ENCODE measurements around the gene AADACL2. TPM values are rescaled to one million over a fixed set of nuclear protein-coding genes. Genes with fewer than 3 reads are reported as not detected.

Gene AADACL2
- total RNA-seq, 1 experiment from 2014 or later: not detected

GRCh38 chr3:151708868-151709267 is 24.9 kb upstream of the AADACL2 start:
- DNase-seq: no peak
- intact Hi-C loops (cut with micrococcal nuclease; ENCODE audit: unreplicated experiment): no loop called here
- BruUV-seq (replicated peaks): no TSS peak
- Mint-ChIP-seq H3K27me3 (ENCODE audit: unreplicated experiment) (no peaks in the 10 kb centered on the region), H3K36me3 (ENCODE audit: insufficient read depth, unreplicated experiment) (no peaks in the 10 kb centered on the region), H3K27ac (ENCODE audit: unreplicated experiment) (no peak overlapping the region), H3K9me3 (ENCODE audit: low read depth, unreplicated experiment) (peaks cover 12% of the 10 kb centered on the region), H3K4me1 (ENCODE audit: low read depth, unreplicated experiment) (no peaks in the 10 kb centered on the region), H3K4me3 (ENCODE audit: low read depth, unreplicated experiment) (no peak overlapping the region)
- CTCF ChIA-PET: no interaction called here
- TF ChIP-seq CTCF (IDR thresholded peaks at IDR 0.05; ENCODE audit: unreplicated experiment): no peak

- no TSS peak for BruUV-seq (replicated peaks)
- Mint-ChIP-seq H3K4me3 (ENCODE audit: low read depth, unreplicated experiment) (no peak overlapping the region), H3K4me1 (ENCODE audit: low read depth, unreplicated experiment) (no peaks in the 10 kb centered on the region), H3K27ac (ENCODE audit: unreplicated experiment) (no peak overlapping the region), H3K36me3 (ENCODE audit: insufficient read depth, unreplicated experiment) (no peaks in the 10 kb centered on the region), H3K9me3 (ENCODE audit: low read depth, unreplicated experiment) (peaks cover 12% of the 10 kb centered on the region), H3K27me3 (ENCODE audit: unreplicated experiment) (no peaks in the 10 kb centered on the region)
- TF ChIP-seq CTCF (IDR thresholded peaks at IDR 0.05; ENCODE audit: unreplicated experiment): no peak
- DNase-seq: no peak
- CTCF ChIA-PET: no interaction called here
- intact Hi-C loops (cut with micrococcal nuclease; ENCODE audit: unreplicated experiment): no loop called here
These were observed 23.9 kb upstream of the AADACL2 start for GRCh38 chr3:151709847-151710246.

GRCh38 chr3:151721294-151721693 is 12.4 kb upstream of the AADACL2 start:
- no peak for TF ChIP-seq CTCF (IDR thresholded peaks at IDR 0.05; ENCODE audit: unreplicated experiment)
- no peak for DNase-seq
- H3K36me3 Mint-ChIP-seq (ENCODE audit: insufficient read depth, unreplicated experiment): no peaks in the 10 kb centered on the region
- no peak overlapping the region for H3K4me3 Mint-ChIP-seq (ENCODE audit: low read depth, unreplicated experiment)
- H3K9me3 Mint-ChIP-seq (ENCODE audit: low read depth, unreplicated experiment): peaks cover 9% of the 10 kb centered on the region
- CTCF ChIA-PET: no interaction called here
- BruUV-seq (replicated peaks): no TSS peak
- H3K27ac Mint-ChIP-seq (ENCODE audit: unreplicated experiment): no peak overlapping the region
- intact Hi-C loops (cut with micrococcal nuclease; ENCODE audit: unreplicated experiment): no loop called here
- peaks cover 5% of the 10 kb centered on the region for H3K4me1 Mint-ChIP-seq (ENCODE audit: low read depth, unreplicated experiment)
- H3K27me3 Mint-ChIP-seq (ENCODE audit: unreplicated experiment): no peaks in the 10 kb centered on the region

GRCh38 chr3:151722856-151723255 is 10.9 kb upstream of the AADACL2 start:
- intact Hi-C loops (cut with micrococcal nuclease; ENCODE audit: unreplicated experiment): no loop called here
- peaks cover 12% of the 10 kb centered on the region for H3K4me1 Mint-ChIP-seq (ENCODE audit: low read depth, unreplicated experiment)
- CTCF ChIA-PET: no interaction called here

More at GRCh38 chr3:151722856-151723255, 10.9 kb upstream of the AADACL2 start:
- BruUV-seq (replicated peaks): no TSS peak
- no peak overlapping the region for H3K4me3 Mint-ChIP-seq (ENCODE audit: low read depth, unreplicated experiment)
- no peak overlapping the region for H3K27ac Mint-ChIP-seq (ENCODE audit: unreplicated experiment)
- peaks cover 10% of the 10 kb centered on the region for H3K9me3 Mint-ChIP-seq (ENCODE audit: low read depth, unreplicated experiment)
- no peak for DNase-seq
- TF ChIP-seq CTCF (IDR thresholded peaks at IDR 0.05; ENCODE audit: unreplicated experiment): no peak
- no peaks in the 10 kb centered on the region for H3K36me3 Mint-ChIP-seq (ENCODE audit: insufficient read depth, unreplicated experiment)
- H3K27me3 Mint-ChIP-seq (ENCODE audit: unreplicated experiment): no peaks in the 10 kb centered on the region
